ENCODE data around the gene GLIPR1L2. TPM values are rescaled to one million over a fixed set of nuclear protein-coding genes. Genes with fewer than 3 reads are reported as not detected.

The GLIPR1L2 gene
- total and polyA plus RNA-seq, 10 of the 15 experiments (the other 5 are each of a cell fraction or from before 2014, with no cell fraction given) = 0.04 to 0.39 (median 0.09) TPM; not detected in 3

DNA sequence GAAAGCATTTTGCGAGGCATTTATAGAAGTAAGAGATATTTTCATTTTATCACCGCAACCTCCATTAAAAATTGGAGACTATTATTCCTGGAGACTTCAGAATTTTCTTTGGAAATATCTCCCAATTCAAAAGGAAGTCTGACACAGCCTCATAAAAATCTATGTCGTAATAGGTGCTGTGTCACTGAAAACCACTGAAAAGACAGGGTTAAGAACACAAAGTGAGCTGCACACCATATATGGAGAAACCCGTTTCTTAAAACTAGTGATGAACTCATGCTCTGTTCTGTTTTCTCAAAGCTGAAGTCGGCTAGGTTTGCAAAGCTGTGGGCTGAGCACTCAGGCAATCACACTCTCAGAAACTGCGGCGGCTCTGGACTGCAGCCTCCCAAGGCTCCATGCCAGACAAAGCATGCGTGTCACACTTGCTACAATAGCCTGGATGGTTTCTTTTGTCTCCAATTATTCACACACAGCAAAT lies 89.6 kb downstream of the GLIPR1L2 start, which contains the start of gene GLIPR1 (continued):
- TF ChIP-seq IKZF2 (IDR thresholded peaks at IDR 0.05) (0 out of 4 replicates have a peak, but pooled peaks of 1 of the 2 experiments have one; percentile 8), SIN3A (IDR thresholded peaks at IDR 0.05; ENCODE audit: low read depth, low read length) (0 out of 2 replicates have a peak, but pooled peaks have one; percentile 9), SRF (IDR thresholded peaks at IDR 0.05; ENCODE audit: low read depth in 2 of 2, low read length in 2 of 2) (peak; percentile 67 to 95)
- TF ChIP-seq, protein P1, sequence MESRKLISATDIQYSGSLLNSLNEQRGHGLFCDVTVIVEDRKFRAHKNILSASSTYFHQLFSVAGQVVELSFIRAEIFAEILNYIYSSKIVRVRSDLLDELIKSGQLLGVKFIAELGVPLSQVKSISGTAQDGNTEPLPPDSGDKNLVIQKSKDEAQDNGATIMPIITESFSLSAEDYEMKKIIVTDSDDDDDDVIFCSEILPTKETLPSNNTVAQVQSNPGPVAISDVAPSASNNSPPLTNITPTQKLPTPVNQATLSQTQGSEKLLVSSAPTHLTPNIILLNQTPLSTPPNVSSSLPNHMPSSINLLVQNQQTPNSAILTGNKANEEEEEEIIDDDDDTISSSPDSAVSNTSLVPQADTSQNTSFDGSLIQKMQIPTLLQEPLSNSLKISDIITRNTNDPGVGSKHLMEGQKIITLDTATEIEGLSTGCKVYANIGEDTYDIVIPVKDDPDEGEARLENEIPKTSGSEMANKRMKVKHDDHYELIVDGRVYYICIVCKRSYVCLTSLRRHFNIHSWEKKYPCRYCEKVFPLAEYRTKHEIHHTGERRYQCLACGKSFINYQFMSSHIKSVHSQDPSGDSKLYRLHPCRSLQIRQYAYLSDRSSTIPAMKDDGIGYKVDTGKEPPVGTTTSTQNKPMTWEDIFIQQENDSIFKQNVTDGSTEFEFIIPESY (IDR thresholded peaks at IDR 0.05) = no peak

DNA sequence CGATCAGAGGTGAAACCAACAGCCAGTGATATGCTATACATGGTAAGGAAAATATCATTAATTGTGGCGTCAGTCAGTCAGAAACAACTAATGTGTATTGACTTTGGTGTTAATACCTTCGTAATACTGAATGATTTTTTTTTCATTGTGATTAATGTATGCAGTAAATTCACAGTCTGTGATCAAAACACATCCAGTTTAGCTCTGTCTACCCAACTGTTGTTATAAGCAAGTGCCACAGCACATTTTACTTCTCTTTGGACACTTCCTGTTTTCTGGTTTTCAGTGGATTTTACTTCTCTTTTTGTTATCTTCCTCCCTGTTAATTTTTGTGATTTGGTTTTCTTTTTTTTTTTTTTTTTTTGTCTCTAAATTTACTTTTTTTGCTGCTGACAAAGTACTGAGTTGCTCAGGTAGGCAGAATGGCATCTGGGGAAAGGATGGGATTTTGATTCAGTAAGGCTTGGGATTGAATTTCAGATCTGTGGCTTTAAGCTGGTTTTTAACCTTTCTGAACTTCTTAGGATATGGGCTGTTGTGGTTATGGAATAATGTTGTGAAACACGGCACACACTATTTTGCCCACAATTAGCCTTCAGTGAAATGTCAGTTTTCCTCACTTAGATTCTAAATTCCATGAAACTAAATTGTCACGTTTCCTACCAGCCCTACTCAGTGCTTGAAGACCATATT lies 90.3 kb downstream of the GLIPR1L2 start:
- WGBS (ENCODE audit: insufficient coverage, insufficient replicate concordance, low lambda C conversion rate, missing lambda C conversion rate) = 3% methylated on average over 5 of the region's 5 CpGs
- H3K4me3 ChIP-seq = peak overlapping the region; percentile 83
- no peaks in the 10 kb centered on the region for H3K36me3 ChIP-seq (ENCODE audit: control insufficient read depth in 2 of 2, insufficient read depth in 2 of 2, low read length in 1 of 2)
- in situ Hi-C loops (cut with MboI) (loop anchor here (25.0 kb wide), 1 partner anchor 794 kb away; no protein-coding TSS in a partner anchor), intact Hi-C loops (cut with micrococcal nuclease; ENCODE audit: unreplicated experiment) (loop anchor here (1.0 to 2.0 kb wide), 2 partner anchors 90 to 146 kb away; partner anchors contain the start of genes GLIPR1L1 and GLIPR1L2)
- peak overlapping the region; percentile 57 for H2AFZ ChIP-seq (ENCODE audit: control insufficient read depth, low read depth, low read length)
- ATAC-seq = peak; percentile 16
- CTCF ChIA-PET = interaction anchor here (0.6 to 11.0 kb wide), 10 partner anchors 19 to 867 kb away, joined by 3 to 235 read pairs (median 8); partner anchors contain the start of genes BBS10, GLIPR1L2, KRR1 and PHLDA1
- no peaks in the 10 kb centered on the region for H3K9me3 ChIP-seq (replicated peaks; ENCODE audit: control insufficient read depth, insufficient read depth, low read length)
- no peaks in the 10 kb centered on the region for H4K20me1 ChIP-seq (ENCODE audit: control insufficient read depth, insufficient read depth)
- H3K4me2 ChIP-seq (ENCODE audit: control insufficient read depth, insufficient read depth) = peak overlapping the region; percentile 64
- H3K27me3 ChIP-seq (replicated peaks in 1 of 2; ENCODE audit: control insufficient read depth in 2 of 2, insufficient read depth in 2 of 2, low read length in 1 of 2) = no peaks in the 10 kb centered on the region
- peaks cover 28% of the 10 kb centered on the region for H3K4me1 ChIP-seq (ENCODE audit: control insufficient read depth, insufficient read depth, low read length)
- no peak for DNase-seq (ENCODE audit: low read depth, low spot score)
- SMC1A ChIA-PET (ENCODE audit: uncharacterized antibody, unreplicated experiment) = interaction anchor here (0.7 to 8.4 kb wide), 10 partner anchors 18 to 588 kb away, joined by 3 to 151 read pairs (median 14); partner anchors contain the start of genes CAPS2, GLIPR1L1 and GLIPR1L2
- TSS peak; percentile 72 for BruUV-seq (replicated peaks)
- POLR2A ChIA-PET = interaction anchor here (0.6 to 1.2 kb wide), 9 partner anchors 11 to 1580 kb away, joined by 3 to 9 read pairs (median 3); partner anchors contain the start of gene GLIPR1L1
- H3K9ac ChIP-seq (ENCODE audit: control insufficient read depth, insufficient read depth, low read length) = peak overlapping the region; percentile 79
- peak overlapping the region; percentile 88 for H3K27ac ChIP-seq (ENCODE audit: control insufficient read depth, insufficient read depth)
- RAD21 ChIA-PET (ENCODE audit: unreplicated experiment) = interaction anchor here (1.1 to 7.3 kb wide), 7 partner anchors 24 to 551 kb away, joined by 3 to 63 read pairs (median 12); partner anchors contain the start of genes GLIPR1L1, GLIPR1L2 and PHLDA1
- FAIRE-seq = peak; percentile 38
- H3K79me2 ChIP-seq (ENCODE audit: control insufficient read depth, insufficient read depth, low read length) = peaks cover 22% of the 10 kb centered on the region
- TF ChIP-seq CEBPB (IDR thresholded peaks at IDR 0.05; ENCODE audit: borderline replicate concordance in 1 of 2, low read depth in 2 of 2, low read length in 2 of 2) (0 out of 4 replicates have a peak, but pooled peaks of 1 of the 2 experiments have one; percentile 9), IKZF1 (conservative IDR thresholded peaks at IDR 0.05) (0 out of 2 replicates have a peak, but pooled peaks have one; percentile 18), ZNF384 (IDR thresholded peaks at IDR 0.05; ENCODE audit: borderline replicate concordance, low read depth, low read length) (peak; percentile 20; the same call in 1 of the 2 replicates), BMI1 (IDR thresholded peaks at IDR 0.05; ENCODE audit: borderline replicate concordance) (peak; percentile 31; the same call in 1 of the 2 replicates), NBN (IDR thresholded peaks at IDR 0.05) (peak; percentile 62), SPI1 (IDR thresholded peaks at IDR 0.05; ENCODE audit: borderline replicate concordance, insufficient read depth, low read depth, low read length) (peak; percentile 91), FOXM1 (IDR thresholded peaks at IDR 0.05; ENCODE audit: low read depth, low read length) (0 out of 2 replicates have a peak, but pooled peaks have one; percentile 7), SMARCA5 (IDR thresholded peaks at IDR 0.05) (0 out of 2 replicates have a peak, but pooled peaks have one; percentile 59)
- TF ChIP-seq, protein P2, sequence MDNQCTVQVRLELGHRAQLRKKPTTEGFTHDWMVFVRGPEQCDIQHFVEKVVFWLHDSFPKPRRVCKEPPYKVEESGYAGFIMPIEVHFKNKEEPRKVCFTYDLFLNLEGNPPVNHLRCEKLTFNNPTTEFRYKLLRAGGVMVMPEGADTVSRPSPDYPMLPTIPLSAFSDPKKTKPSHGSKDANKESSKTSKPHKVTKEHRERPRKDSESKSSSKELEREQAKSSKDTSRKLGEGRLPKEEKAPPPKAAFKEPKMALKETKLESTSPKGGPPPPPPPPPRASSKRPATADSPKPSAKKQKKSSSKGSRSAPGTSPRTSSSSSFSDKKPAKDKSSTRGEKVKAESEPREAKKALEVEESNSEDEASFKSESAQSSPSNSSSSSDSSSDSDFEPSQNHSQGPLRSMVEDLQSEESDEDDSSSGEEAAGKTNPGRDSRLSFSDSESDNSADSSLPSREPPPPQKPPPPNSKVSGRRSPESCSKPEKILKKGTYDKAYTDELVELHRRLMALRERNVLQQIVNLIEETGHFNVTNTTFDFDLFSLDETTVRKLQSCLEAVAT (IDR thresholded peaks at IDR 0.05) = peak; percentile 44; the same call in 1 of the 2 replicates
- TF ChIP-seq, protein P3, sequence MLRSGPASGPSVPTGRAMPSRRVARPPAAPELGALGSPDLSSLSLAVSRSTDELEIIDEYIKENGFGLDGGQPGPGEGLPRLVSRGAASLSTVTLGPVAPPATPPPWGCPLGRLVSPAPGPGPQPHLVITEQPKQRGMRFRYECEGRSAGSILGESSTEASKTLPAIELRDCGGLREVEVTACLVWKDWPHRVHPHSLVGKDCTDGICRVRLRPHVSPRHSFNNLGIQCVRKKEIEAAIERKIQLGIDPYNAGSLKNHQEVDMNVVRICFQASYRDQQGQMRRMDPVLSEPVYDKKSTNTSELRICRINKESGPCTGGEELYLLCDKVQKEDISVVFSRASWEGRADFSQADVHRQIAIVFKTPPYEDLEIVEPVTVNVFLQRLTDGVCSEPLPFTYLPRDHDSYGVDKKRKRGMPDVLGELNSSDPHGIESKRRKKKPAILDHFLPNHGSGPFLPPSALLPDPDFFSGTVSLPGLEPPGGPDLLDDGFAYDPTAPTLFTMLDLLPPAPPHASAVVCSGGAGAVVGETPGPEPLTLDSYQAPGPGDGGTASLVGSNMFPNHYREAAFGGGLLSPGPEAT (IDR thresholded peaks at IDR 0.05; ENCODE audit: low read depth) = peak; percentile 37; the same call in 1 of the 2 replicates

Measured in GM12878 (cell line).